Activated CD8-positive, alpha-beta memory T cell treated with anti-CD3 and anti-CD28 coated beads, Interleukin-2, amount 50 U/mL, for 24 hours (primary cell): ENCODE data around the gene GRHL1.

Source experiments
- DNase-seq: peaks from one replicate; pipeline ENCODE4 v3.0.0-alpha.2; 2020; ENCODE audit errors: extremely low read depth

GRHL1 gene

DNA sequence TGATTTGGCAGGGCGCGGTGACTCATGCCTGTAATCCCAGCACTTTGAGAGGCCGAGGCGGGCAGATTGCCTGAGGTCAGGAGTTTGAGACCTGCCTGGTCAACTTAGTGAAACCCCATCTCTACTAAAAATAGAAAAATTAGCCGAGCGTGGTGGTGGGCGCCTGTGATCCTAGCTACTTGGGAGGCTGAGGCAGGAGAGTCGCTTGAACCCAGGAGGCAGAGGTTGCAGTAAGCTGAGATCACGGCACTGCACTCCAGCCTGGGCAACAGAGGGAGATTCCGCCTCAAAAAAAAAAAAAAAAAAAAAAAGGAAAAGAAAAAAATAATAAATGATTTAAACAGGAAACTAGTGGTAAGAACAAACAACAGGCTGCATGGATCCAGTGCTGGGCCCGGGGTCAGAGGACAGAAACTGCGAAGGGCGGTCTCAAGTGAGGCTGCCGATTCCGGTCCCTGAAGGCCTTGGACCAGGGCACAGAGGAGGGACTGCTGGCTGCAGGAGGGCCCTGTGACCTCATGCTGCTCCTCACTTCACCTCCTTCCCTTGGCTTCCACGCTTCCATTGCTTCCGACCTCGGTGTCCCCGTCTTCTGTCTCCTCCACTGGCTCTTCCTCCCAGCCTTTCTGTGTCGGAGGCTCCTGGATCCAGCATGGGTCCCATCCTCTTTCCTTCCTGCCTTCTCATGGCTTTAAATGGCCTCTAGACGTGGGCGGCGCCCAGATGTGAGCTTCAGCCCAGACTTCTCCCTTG, 2.1 kb upstream of the GRHL1 start:
- DNase-seq, result no peak

DNA sequence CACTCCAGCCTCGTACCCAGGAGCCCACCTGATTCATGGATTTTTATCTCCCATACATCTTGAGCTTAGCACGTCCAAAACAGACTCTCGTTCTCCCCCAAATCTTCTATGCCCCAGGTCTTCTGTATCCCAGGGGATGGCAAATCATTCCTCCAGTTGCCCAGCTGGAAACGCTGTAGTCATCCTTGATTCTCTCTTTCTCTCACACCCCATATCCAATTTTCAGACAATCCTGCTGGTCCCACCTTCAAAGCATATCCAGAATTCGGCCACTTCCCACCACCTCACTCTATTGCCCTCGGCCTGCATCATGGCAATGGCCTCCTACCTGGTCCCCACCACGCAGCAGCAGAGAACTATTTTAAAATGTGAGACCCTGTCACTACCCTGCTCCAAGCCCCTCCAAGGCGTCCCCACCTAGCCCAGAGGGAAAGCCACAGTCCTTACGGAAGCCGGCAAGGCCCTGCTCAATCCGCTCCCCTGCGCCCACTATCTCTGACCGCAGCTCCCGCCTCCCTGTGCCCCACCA, 1.4 kb upstream of the GRHL1 start:
- DNase-seq, result no peak

- no peak for DNase-seq
Observed at GRCh38 chr2:9950521-9951271, 797 bp upstream of the GRHL1 start.

DNA sequence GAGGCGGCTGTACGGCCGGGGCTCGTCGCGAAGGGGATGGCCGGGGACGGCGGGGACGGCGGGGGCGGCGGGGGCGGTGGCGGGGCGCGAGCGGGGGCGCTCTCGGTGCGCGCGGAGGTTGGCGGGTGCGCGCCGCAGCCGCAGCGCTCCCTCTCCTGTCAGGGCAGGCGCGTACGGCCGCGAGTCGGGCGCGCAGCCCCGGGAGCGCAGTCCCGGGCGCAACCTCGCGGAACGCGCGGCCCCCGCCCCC, 296 bp upstream of the GRHL1 start:
- no peak for DNase-seq

- no peak for DNase-seq
Observed at GRCh38 chr2:9952286-9952737, 819 bp downstream of the GRHL1 start.

GRCh38 chr2:9952856-9953503, 1.5 kb downstream of the GRHL1 start:
- DNase-seq, result no peak

DNA sequence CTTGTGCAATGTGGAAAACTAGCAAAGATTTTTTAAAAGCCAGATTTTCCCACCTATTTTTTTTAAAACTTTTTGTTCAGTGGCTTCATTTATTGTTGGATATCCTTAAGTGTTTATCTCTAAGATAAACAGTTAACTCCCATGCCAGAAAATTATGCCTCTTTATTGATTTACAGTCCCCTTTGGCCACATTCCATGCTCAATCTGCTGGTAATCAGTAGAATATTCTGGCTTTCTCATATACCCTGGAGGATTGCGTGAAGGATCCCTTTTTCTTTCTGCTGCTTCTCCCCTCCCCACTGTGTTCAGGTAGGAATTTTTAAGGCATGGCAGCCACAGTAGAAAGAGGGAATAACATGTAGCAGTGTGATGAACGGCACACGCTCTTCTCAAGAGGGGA, 2.6 kb downstream of the GRHL1 start:
- DNase-seq, result no peak

GRCh38 chr2:9958057-9958456, 6.6 kb downstream of the GRHL1 start:
- DNase-seq, result no peak

DNA sequence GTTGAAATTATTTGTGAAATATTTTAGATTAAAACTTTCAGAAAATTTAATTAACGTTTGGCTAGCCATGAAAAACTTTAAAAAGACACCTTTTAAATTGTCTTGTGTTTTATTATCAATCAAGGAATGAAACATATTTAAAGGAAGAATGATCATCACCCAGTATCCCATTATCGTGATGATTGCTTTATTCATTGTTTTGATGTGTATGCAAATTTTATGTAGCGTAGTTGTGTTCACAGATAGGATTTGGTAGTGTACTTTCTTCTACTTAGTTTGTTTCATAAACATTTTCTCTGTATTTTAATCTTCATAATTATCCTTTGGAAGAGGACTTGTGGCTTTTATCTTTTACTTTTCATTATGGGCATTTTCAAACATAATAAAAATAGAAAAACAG, 7.8 kb downstream of the GRHL1 start:
- no peak for DNase-seq

GRCh38 chr2:9961013-9961412, 9.5 kb downstream of the GRHL1 start:
- DNase-seq, result no peak

DNA sequence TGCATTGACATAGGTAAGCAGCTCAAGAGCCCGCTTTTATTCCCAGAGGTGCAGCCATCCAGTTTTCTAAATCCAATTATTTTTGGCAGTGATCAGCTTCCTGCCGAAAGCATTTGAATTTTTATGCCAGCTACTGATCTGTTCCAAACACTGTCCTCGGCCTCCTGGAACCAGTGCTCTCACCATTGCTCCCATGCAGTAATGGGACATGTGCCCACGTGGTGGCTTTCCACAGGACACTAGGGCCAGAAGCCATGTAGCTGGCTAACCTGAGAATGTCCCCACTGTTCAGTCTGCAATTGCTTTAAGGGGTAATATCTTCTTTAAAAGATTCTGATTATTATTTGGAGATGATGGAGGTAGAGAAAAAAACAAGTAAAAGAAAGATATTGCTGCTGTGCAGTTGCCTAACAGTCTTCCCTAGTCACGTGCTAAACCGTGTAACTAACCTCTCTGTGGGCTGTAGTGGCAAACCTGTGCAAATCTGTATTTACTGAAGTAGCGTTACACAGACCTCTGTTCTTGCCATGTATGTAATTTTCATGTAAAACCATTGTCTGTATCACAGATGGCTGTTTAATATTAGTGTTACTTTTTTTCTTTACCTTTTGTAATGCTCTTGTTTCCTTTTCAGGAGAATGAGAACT, 13.0 kb downstream of the GRHL1 start:
- DNase-seq, result no peak

DNA sequence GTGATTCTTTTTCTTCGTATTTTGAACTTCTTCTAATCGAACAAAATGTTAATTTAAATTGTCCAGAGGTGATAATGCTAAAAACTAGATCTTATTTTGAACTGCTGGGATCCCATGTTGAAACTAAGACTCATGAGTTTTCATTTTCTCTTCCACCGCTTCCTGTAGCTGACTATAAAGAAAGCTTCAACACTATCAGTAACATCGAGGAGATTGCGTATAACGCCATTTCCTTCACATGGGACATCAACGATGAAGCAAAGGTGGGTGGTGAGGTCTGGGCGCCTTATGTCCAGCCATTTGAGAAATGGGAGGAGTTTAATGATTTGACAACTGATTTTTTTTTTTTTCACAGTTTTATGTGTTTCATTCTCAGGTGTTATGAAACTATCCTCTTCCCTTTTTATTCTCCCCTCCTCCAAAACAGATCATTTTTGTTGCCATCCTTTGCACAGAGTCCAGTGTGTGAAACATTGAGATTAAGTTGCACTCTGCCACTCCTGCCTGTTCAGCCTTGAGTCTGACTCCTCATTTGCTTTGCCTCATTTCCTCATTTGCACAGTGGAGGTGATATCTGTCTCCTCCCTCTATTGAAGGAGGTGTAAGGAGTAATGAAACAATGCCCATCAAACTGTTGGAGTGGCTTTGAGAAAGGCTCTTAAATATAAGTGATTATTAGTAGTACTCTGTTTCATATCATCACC, 13.8 kb downstream of the GRHL1 start:
- DNase-seq, result no peak

DNA sequence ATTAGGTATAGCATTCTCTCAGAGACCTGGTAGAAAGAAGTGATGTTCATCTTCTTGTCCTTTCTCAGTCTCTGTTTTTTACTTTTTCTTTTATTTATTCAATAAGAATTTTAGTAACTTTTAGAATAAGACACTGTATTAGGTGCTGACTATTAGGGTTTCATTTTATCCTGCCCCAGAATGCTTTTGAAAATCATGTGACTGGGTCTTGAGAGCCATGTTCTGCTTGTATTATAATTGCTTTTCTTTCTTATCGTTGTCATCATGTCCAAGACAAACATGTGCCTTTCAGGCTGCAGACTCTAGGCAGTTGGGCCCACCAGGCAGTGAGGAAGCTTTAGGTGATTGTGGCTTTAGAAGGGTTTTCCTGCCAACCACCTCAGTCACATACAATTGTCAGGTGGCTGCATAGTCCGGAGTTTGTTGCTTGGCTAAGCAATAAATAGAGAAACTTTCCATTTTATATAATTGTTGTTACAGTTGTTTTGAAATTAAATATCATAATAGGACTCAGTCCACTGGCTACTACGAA, 15.1 kb downstream of the GRHL1 start:
- no peak for DNase-seq

DNA sequence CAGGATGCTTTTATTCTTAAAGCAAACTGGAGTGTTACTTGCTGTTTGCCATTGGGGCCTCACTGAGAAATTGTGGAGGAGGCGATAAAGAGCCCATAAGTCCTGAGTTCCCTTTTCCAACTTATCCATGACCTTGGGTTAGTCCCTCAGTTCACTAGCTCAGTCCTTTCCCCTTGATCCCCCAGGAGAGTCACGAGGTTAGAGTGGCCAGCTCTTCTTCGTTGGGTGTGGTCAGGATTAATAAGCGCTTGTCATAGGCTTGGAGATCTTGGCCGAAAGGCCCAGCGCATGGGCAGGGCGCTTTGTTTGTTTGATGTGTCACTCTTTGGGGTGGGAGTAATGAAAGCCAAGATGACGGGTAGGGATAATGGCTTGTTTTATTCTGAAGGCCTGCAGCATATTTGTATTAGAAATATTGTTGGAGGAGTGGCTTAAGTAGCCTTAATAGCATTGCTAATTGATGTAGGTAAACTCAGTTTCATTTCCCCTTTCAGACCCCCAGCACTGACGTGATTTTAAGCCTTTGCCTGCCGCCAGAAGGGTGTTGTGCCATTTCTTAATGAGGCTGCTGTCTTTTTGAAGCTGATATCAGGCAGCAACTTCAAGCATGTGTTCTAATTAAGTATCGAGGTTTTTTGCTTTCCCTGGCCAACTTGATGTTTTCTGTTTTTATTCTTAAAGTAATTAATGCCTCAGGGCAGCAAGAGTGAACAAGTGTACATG, 15.7 kb downstream of the GRHL1 start:
- DNase-seq, result no peak

DNA sequence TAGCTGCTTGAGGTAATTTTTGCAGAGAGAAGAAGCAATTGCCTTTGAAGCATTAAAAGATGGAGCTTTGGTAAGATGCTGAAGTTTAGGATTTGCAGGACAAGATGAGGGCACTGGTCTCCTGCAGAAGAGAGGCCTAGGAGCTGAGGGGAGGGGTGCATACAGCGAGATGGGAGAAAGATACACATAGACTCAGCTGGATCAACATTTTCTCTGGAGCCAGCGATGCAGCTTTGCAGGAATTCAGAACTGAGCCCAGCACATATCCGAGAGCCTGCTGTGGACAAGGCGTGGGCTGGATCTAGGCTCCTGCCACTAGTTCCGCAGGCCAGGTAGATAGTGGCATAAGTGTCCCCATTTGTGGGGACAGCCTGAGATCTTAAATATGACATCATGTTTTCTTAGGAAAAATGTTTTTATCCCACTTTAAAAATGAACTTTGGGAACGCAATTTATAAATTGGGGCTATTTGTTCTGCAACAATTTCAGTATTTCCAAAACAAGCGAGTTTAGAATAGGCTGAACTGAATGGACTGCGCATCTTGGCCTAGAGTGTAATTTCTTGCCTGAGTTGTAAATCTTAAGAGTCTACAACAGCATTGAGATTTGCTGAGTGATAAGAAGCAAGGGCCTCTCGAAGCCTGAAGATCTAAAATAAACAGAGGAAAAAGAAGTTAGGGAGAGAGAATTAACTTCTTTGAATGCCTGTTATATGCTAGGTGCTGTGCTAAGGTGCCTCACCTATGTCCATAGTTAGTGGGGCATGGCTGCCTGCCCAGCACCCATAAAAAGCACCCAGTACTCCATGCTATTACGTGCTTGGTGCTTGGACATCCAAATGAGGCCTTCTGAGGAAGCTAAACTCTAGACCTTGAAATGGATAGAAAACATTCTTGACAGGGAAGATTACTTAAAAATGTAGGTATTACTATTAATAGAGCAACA, 17.3 kb downstream of the GRHL1 start:
- DNase-seq, result no peak

DNA sequence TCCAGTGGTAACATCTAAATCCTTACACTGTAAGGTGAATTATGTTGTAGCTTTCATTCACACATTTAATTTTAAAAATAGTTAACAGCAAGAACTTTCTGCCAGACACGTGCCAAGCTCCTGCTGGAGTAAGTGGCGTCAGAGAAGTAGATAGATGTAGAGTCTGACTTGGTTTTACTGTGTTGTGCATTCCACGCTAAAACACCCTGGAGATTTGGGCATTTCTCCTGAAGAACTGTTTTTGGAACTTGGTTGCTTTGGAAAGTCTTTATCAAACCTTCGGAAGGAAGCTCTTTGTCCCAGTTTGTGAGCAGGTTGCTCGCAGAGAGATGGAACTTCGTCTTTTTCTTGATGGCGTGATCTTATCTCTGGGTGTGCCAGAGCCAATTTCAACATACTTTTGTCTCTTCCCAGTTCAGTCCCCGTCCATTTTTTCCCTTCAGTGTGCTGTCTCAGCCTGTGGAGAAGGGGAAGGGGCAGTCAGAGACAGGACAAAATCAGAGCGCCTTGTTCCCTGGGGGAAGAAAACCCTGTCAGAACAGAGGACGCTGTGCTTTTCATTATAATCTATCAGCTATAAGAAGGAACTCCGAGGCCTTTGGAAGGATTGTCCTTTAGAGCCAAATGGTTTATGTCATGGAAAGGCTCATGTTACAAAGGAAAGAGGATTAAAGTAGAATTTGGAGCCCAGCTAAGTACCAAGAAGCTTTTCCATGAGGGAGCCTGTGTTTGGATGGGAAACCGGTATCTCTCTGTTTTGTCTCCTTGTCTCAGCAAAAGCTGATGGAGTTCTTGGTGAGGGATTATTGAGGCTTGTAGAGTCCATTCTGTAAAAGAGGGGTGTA, 18.9 kb downstream of the GRHL1 start:
- no peak for DNase-seq

DNA sequence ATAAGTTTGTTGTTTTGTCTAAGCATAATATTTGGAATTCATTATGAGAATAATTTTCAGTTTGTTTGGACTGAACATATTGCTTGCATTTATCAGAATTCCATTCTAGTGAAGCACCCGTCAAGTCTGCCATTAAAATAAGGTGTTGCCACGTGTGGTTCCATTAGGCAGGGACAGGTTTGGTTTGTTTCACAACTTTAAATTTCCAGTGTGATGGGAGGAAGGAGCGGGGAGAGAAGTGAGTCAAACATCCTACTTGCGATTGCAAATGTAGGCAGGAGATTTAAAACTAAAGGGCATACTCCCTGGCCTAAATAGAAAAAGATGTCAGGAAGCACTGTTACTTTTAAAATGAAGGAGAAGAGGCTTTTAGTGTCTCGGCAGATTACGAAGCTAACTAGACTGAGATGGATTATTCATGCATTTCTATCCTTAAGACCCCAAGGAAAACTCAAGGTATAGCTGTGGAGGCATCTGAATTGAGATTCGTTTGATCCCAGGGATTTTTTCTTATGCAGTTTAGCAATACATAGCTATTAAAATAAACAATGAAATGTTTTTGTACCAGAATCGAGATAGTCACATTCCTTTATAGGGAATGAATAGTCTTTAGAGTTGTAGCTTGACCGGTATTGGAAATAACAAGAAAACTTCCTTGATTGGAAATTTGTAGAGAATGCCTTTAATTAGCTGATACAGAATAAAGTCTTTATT, 19.8 kb downstream of the GRHL1 start:
- DNase-seq, result no peak

- no peak for DNase-seq
Observed at GRCh38 chr2:9971890-9972289, 20.4 kb downstream of the GRHL1 start.
